ENCODE measurements around the gene VPS8. TPM values are rescaled to one million over a fixed set of nuclear protein-coding genes. Genes with fewer than 3 reads are reported as not detected.

VPS8 gene
- total and polyA plus RNA-seq, 2 donors (not counting 1 experiment from before 2014, with no cell fraction given), result 24.9 to 99.4 TPM

DNA sequence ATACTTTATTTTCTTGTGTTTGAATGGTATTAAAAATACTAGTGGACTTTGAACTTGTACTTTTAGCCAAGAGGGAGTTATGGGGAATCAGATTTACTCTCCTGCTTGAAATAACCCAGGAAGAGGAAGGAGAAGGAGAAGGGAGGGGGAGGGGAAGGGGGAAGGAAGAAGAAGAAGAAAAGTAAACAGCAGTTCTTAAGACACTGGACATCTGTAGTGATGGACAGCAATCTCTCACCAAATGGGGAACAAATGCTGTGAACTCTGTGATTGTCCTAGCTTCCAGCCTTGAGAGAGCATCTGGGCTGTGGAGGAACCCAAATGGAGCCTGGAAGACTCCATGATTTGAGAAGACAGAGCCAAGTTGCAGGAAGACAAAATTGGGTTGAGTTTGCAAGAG lies 52.0 kb downstream of the VPS8 start:
- no peaks in the 10 kb centered on the region for H3K9me3 ChIP-seq (ENCODE audit: control insufficient read depth, insufficient read depth, low read depth, low read length)
- H2AFZ ChIP-seq (ENCODE audit: low read length), result no peak overlapping the region
- H4K20me1 ChIP-seq (ENCODE audit: control insufficient read depth, extremely low read depth, insufficient read depth, low read length), result no peaks in the 10 kb centered on the region
- H3K27me3 ChIP-seq (ENCODE audit: control insufficient read depth, insufficient read depth, low read length), result no peaks in the 10 kb centered on the region
- DNase-seq (ENCODE audit: low read depth in 2 of 2), result no peak
- TF ChIP-seq EZH2 (IDR thresholded peaks at IDR 0.05; ENCODE audit: low read length, missing control alignments), result no peak
- TF ChIP-seq, protein P1, sequence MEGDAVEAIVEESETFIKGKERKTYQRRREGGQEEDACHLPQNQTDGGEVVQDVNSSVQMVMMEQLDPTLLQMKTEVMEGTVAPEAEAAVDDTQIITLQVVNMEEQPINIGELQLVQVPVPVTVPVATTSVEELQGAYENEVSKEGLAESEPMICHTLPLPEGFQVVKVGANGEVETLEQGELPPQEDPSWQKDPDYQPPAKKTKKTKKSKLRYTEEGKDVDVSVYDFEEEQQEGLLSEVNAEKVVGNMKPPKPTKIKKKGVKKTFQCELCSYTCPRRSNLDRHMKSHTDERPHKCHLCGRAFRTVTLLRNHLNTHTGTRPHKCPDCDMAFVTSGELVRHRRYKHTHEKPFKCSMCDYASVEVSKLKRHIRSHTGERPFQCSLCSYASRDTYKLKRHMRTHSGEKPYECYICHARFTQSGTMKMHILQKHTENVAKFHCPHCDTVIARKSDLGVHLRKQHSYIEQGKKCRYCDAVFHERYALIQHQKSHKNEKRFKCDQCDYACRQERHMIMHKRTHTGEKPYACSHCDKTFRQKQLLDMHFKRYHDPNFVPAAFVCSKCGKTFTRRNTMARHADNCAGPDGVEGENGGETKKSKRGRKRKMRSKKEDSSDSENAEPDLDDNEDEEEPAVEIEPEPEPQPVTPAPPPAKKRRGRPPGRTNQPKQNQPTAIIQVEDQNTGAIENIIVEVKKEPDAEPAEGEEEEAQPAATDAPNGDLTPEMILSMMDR (conservative IDR thresholded peaks at IDR 0.05 in 1 of 2, IDR thresholded peaks at IDR 0.05 in 1 of 2; ENCODE audit: low read depth in 1 of 2, low read length in 2 of 2), result no peak
- no peaks in the 10 kb centered on the region for H3K79me2 ChIP-seq (ENCODE audit: control insufficient read depth, insufficient read depth, low read length)
- H3K27ac ChIP-seq (ENCODE audit: insufficient read depth, low read length), result no peak overlapping the region
- no peak overlapping the region for H3K4me3 ChIP-seq (replicated peaks in 1 of 4; ENCODE audit: control extremely low read depth in 1 of 4, insufficient read depth in 1 of 4, low read depth in 3 of 4, low read length in 4 of 4)
- no peak overlapping the region for H3K9ac ChIP-seq (ENCODE audit: insufficient read depth, low read length)
- H3K4me2 ChIP-seq (ENCODE audit: extremely low read depth, insufficient read depth, low read length), result no peak overlapping the region
- H3K36me3 ChIP-seq (ENCODE audit: control insufficient read depth, insufficient read depth, low read length), result peaks cover 2% of the 10 kb centered on the region
- H3K4me1 ChIP-seq (ENCODE audit: control insufficient read depth, extremely low read depth, insufficient read depth, low read length), result no peaks in the 10 kb centered on the region

DNA sequence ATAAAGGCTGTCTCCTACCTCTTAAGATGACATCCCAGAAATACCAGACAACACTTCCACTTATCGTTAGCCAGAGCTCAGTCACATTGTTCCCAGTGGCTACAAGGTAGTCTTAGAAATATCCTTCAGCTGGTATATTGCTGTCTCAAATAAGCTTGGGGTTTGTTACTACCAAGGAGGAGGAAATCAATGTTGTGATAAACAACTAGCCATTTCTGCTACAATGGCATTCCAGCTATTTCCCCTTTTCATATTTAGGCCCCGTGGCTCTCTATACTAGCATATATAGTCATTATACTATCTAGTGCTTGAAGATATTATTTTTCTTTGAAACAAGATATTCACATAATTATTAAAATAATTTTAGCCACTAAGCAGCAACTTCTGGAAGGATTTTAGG lies 56.5 kb downstream of the VPS8 start:
- H3K36me3 ChIP-seq (ENCODE audit: control insufficient read depth, insufficient read depth, low read length), result peaks cover 4% of the 10 kb centered on the region
- no peaks in the 10 kb centered on the region for H3K79me2 ChIP-seq (ENCODE audit: control insufficient read depth, insufficient read depth, low read length)
- TF ChIP-seq EZH2 (IDR thresholded peaks at IDR 0.05; ENCODE audit: low read length, missing control alignments), result no peak
- TF ChIP-seq, protein P1 (conservative IDR thresholded peaks at IDR 0.05 in 1 of 2, IDR thresholded peaks at IDR 0.05 in 1 of 2; ENCODE audit: low read depth in 1 of 2, low read length in 2 of 2), result no peak
- H3K4me3 ChIP-seq (replicated peaks in 1 of 4; ENCODE audit: control extremely low read depth in 1 of 4, insufficient read depth in 1 of 4, low read depth in 3 of 4, low read length in 4 of 4), result no peak overlapping the region
- no peaks in the 10 kb centered on the region for H3K9me3 ChIP-seq (ENCODE audit: control insufficient read depth, insufficient read depth, low read depth, low read length)
- H3K4me1 ChIP-seq (ENCODE audit: control insufficient read depth, extremely low read depth, insufficient read depth, low read length), result no peaks in the 10 kb centered on the region
- no peaks in the 10 kb centered on the region for H3K27me3 ChIP-seq (ENCODE audit: control insufficient read depth, insufficient read depth, low read length)
- H3K27ac ChIP-seq (ENCODE audit: insufficient read depth, low read length), result no peak overlapping the region
- no peak overlapping the region for H3K4me2 ChIP-seq (ENCODE audit: extremely low read depth, insufficient read depth, low read length)
- H4K20me1 ChIP-seq (ENCODE audit: control insufficient read depth, extremely low read depth, insufficient read depth, low read length), result no peaks in the 10 kb centered on the region
- no peak overlapping the region for H2AFZ ChIP-seq (ENCODE audit: low read length)
- no peak overlapping the region for H3K9ac ChIP-seq (ENCODE audit: insufficient read depth, low read length)
- DNase-seq (ENCODE audit: low read depth in 2 of 2), result no peak

DNA sequence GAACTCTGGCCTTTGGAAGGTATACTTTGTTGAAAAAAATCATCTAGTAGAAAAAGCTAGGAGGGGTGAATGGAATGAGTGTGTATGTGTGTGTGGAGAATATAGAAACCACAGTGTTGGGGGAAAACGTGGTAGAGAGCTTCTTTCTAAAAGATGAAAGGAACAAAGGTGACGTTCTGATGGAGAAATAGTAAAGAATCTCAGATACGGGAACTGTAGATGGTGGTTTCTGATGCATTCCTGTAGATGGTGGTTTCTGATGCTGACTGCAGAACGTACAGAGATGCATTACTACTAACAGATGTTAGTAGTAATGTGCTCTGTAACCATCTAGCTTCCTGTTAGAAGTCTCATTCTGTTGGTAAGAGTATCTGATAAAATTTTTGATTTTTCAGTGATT lies 60.2 kb downstream of the VPS8 start:
- Histone ChIP-seq H3K36me3 (ENCODE audit: control insufficient read depth, insufficient read depth, low read length) (peaks cover 2% of the 10 kb centered on the region), H3K27me3 (ENCODE audit: control insufficient read depth, insufficient read depth, low read length) (no peaks in the 10 kb centered on the region), H3K4me1 (ENCODE audit: control insufficient read depth, extremely low read depth, insufficient read depth, low read length) (no peaks in the 10 kb centered on the region), H3K27ac (ENCODE audit: insufficient read depth, low read length) (no peak overlapping the region), H3K4me2 (ENCODE audit: extremely low read depth, insufficient read depth, low read length) (no peak overlapping the region), H2AFZ (ENCODE audit: low read length) (no peak overlapping the region), H3K9ac (ENCODE audit: insufficient read depth, low read length) (no peak overlapping the region), H3K9me3 (ENCODE audit: control insufficient read depth, insufficient read depth, low read depth, low read length) (no peaks in the 10 kb centered on the region), H4K20me1 (ENCODE audit: control insufficient read depth, extremely low read depth, insufficient read depth, low read length) (no peaks in the 10 kb centered on the region), H3K4me3 (replicated peaks in 1 of 4; ENCODE audit: control extremely low read depth in 1 of 4, insufficient read depth in 1 of 4, low read depth in 3 of 4, low read length in 4 of 4) (no peak overlapping the region), H3K79me2 (ENCODE audit: control insufficient read depth, insufficient read depth, low read length) (no peaks in the 10 kb centered on the region)
- no peak for DNase-seq (ENCODE audit: low read depth in 2 of 2)
- TF ChIP-seq EZH2 (IDR thresholded peaks at IDR 0.05; ENCODE audit: low read length, missing control alignments), result no peak
- TF ChIP-seq, protein P1 (conservative IDR thresholded peaks at IDR 0.05 in 1 of 2, IDR thresholded peaks at IDR 0.05 in 1 of 2; ENCODE audit: low read depth in 1 of 2, low read length in 2 of 2), result no peak
